Stimulated activated CD4-positive, alpha-beta T cell treated with anti-CD3 and anti-CD28 coated beads, Interleukin-1b, Interleukin-23, amount 100 ng/mL, for 24 hours (primary cell): ENCODE data around the gene DHCR7.

Experiments used
- DNase-seq, 4 experiments: peaks; one replicate each; pipeline ENCODE4 v3.0.0-alpha.2; 2020; ENCODE audit warnings: low read depth in 4 of 4, low spot score in 1 of 4

The DHCR7 gene

GRCh38 chr11:71477641-71478527 is 29.7 kb upstream of the DHCR7 start:
- no peak for DNase-seq

DNA sequence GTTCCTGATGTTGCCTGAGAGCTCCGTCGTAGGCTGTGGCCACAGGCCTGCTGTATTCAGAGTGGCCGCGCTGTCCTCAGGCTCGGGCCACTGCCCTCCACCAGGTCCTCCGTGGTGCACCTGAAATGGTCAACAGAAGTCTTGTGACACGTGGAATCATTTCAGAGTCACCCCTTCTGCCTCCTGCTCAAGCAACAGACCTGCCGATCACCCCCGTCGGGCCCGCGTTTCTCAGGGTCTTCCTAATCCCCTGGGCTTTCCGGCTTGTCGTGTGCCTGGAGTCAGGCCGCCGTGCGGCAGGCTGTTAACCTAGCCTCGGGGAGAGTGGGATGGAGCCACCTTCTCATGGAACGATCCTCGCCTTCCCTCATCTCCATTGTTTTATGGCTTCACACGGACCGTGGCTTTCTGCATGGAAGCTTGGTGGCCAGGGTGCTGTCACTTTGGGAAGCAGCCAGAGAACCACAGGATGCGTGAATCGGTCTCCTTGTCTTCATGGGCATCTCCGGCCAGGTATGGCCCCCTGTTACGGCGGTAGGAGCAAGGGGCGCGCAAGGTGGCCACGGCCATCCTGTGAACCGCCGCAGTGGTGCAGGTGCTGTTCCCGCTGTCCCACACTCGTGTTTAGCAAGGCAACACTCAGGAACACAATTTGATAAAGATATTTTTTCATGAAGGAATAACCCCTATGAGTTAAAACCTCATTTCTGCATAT is 28.9 kb upstream of the DHCR7 start:
- DNase-seq, result no peak

- no peak for DNase-seq
Observed at GRCh38 chr11:71476031-71476430, 27.8 kb upstream of the DHCR7 start.

DNA sequence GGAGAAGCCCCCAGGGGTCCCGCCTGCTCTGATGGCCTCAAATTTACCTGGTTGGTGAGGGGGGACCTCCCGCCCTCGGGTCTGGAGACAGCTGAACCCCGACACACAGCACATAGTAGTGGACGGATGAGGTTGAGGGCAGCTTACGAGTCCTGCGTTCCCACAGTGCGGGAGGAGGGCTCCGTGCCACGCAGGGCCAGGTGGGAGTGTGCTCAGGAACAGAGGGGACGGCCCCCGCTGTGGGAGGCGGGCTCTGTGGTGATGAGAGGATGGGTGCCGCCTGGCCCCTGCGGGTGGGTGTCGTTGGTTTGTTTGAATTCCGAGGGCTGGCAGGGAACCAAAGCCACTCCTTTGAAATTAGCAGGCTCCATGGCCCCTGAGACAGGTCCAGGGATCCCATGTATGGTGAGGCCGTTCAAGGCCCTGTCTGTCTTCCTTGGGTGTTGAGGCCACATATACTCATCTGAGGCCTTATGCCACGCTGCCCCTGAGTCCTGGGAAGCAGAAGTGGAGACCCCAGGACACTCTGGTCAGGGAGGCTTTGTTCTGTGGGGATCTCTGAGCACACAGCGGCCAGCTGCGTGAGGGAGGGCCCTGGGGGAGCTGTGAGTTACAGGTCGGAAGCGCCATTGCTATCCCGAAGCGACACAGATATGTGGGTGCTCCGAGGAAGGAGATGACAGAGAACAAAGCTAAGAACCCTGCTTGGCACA is 26.7 kb upstream of the DHCR7 start:
- no peak for DNase-seq

GRCh38 chr11:71474141-71474770 is 26.1 kb upstream of the DHCR7 start:
- no peak for DNase-seq

DNA sequence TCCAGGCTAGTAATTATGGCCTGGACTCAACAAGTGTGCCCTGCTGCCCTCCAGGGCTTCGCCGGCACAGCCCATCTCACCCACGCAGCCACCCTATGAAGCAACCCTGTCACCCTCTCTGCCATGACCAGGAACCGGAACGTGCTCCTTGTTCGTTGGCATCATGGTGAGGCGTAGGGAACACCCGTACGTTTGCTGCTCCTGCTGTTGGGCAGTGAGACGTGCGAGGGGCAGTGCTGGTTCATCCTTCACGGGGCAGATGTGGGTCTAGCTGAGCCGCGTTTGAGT is 25.5 kb upstream of the DHCR7 start:
- DNase-seq, result no peak

DNA sequence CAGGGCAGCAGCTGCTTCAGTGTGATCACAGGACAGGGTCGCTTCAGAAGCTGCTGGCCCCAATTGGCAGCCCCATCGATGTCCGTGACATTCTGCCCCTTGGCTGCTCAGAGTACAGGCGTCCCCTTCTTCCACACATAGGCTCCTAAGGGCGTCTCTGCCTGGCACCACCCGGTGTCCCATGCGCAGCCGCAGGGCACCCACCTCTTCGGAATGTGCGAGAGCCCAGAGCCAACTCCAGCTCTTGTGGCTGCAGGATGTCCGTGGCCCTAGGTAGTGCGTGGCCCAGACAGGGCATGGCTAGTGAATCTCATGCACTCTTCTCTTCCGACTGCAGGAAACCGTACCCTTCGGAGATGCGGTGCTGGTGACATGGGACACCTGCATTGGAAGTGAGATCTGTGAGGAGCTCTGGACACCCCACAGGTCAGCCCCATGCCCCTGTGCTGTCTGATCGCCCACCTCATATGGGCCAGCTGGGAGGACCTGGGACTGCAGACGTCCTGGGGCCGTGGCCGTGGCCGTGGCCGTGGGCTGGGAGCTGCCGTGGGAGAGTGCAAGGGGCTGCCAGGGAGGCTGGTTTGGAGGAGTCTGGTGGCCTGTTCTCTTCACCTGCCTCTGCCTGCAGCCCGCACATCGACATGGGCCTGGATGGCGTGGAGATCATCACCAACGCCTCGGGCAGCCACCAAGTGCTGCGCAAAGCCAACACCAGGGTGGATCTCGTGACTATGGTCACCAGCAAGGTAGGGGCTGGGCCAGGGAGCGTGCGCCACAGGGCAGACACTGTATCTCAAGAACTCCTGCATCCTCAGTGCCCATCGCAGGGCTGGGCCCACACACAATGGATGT is 25.0 kb upstream of the DHCR7 start:
- no peak for DNase-seq

DNA sequence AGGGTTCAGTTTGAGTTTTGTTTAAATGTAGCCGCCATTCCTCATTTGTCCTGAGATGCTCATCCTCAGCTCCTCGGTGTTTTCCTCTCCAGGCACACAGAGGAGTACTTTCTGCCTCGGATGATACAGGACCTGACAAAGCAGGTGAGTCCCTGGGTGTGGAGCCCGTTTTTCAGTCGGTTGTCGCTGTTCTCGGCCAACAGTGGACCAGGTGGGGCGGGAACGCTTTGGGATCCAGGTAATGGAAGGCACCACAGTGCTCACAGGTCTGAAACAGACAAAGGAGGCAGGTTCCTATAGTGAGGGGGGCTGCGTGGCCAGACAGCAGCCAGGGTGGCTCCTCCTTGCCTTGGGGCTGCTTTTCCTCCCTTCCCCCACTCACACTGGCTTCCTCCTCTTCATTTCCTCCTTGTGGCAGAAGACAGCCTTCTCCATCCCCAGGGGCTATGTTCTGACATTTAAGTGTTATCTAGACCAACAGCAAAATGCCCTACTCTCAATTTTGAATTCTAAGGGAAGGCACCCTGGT is 24.2 kb upstream of the DHCR7 start:
- DNase-seq, result no peak

- no peak for DNase-seq
Observed at GRCh38 chr11:71470946-71471345, 22.8 kb upstream of the DHCR7 start.

- DNase-seq, result no peak
Observed at GRCh38 chr11:71467164-71467563, 19.0 kb upstream of the DHCR7 start.

- no peak for DNase-seq
Observed at GRCh38 chr11:71466358-71466757, 18.2 kb upstream of the DHCR7 start.

GRCh38 chr11:71465054-71465453 is 16.9 kb upstream of the DHCR7 start:
- no peak for DNase-seq

- no peak for DNase-seq
Observed at GRCh38 chr11:71463331-71464211, 15.4 kb upstream of the DHCR7 start.

- no peak for DNase-seq
Observed at GRCh38 chr11:71462726-71463125, 14.5 kb upstream of the DHCR7 start.

DNA sequence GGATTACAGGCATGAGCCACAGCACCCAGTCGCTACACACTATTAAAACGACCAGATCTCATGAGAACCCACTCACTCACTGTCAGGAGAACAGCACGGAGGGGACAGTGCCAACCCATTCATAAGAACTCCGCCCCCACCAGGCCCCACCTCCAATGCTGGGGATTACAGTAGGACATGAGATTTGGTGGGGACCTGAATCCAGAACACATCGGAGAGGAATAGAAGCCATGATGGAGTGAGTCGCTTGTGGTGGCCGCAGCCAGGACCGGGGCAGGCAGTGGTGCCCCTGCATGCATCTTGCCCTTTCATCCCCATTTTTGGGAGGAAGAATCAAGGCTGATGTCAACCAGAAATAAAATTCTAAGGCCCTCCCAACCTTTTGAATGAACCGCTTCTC is 13.5 kb upstream of the DHCR7 start:
- DNase-seq, result no peak

- no peak for DNase-seq
Observed at GRCh38 chr11:71459767-71460320, 11.7 kb upstream of the DHCR7 start.

GRCh38 chr11:71459076-71459766 is 11.0 kb upstream of the DHCR7 start:
- DNase-seq, result no peak
